Adrenal gland (tissue), 5 donors: ENCODE data around the gene ALKBH5.

Experiments used
- POLR2A ChIP-seq, 2 donors: fragments of 450-650 bp; IDR thresholded peaks; one replicate each; pipeline ENCODE4 v1.6.1; 2017; ENCODE audit warnings: antibody characterized with exemption in 2 of 2, mild to moderate bottlenecking in 2 of 2, moderate library complexity in 1 of 2
- TF ChIP-seq, protein P1 (sequence below), 6 experiments: fragments of 450-650 bp in 4 of 6; fragments of 200-600 bp in 2 of 6; sonication (generic) in 1 of 6; IDR thresholded peaks; 1 replicate in 5 of 6; 2 replicates in 1 of 6; pipeline versions ENCODE4 v1.5.1 to v1.8.0; 2016 to 2021; ENCODE audit warnings: antibody characterized with exemption in 6 of 6, mild to moderate bottlenecking in 2 of 6, moderate library complexity in 1 of 6
- donor health status: DM: no; HTN: no; CAD: no.

DNA sequence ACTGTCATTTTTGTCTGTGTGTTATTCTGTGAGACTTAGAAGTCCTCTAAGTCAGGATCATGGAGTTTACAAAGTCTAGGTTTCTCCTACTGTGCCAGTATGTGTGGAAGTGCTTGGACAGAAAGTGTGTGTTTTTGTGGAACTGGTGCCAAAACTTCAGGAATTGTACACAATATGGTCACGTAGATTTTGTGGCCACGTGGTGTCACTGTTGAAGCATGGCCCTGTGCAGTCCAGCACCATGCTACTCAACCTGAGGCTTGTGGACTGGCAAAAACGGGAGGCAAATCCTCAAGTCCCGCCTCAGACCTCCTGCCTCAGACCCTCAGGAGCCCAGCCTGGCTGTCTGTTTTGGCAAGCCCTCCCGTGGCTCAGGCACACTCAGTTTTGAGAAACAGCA is 16.7 kb upstream of the ALKBH5 start:
- TF ChIP-seq, protein P1, sequence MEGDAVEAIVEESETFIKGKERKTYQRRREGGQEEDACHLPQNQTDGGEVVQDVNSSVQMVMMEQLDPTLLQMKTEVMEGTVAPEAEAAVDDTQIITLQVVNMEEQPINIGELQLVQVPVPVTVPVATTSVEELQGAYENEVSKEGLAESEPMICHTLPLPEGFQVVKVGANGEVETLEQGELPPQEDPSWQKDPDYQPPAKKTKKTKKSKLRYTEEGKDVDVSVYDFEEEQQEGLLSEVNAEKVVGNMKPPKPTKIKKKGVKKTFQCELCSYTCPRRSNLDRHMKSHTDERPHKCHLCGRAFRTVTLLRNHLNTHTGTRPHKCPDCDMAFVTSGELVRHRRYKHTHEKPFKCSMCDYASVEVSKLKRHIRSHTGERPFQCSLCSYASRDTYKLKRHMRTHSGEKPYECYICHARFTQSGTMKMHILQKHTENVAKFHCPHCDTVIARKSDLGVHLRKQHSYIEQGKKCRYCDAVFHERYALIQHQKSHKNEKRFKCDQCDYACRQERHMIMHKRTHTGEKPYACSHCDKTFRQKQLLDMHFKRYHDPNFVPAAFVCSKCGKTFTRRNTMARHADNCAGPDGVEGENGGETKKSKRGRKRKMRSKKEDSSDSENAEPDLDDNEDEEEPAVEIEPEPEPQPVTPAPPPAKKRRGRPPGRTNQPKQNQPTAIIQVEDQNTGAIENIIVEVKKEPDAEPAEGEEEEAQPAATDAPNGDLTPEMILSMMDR (IDR thresholded peaks at IDR 0.05) = no peak
- no peak for TF ChIP-seq POLR2A (IDR thresholded peaks at IDR 0.05)
